Measurements from ENCODE around the gene ZNRF1. TPM values are rescaled to one million over a fixed set of nuclear protein-coding genes. Genes with fewer than 3 reads are reported as not detected.

The ZNRF1 gene
- total and polyA plus RNA-seq, 9 donors, result 15.2 to 47.0 (median 45.2) TPM

DNA sequence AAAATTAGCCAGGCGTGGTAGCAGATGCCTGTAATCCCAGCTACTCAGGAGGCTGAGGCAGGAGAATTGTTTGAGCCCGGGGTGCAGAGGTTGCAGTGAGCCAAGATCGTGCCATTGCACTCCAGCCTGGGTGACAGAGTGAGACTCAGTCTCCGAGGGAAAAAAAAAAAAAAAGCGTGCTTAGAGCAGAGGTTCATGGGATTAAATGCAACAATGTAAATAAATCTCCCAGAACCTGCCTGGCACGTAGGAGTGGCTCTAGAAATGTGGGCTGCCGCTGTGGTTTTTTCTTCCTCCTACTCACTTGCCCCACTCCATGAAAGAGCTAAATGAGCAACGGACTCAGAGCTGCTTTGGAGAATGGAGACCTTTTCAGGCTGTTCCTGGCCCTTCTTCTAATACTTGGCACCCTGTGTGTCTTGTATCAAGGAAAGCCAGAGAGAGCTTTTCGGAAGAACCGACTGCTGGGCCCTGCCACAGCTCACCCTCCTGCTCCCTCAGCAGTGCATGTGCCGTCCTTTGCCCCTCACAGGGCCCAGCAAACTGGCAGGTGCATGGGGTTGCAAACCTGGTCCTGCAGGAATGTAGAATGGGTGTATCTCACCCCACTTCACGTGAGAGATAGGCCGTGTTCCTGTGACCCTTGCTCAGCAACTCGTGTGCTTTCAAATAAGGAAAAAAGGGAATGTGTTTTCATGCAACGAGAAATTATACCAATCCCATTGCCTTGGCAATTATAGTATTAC is 65.8 kb downstream of the ZNRF1 start:
- 80% methylated on average over 1 of the region's 15 CpGs for WGBS (ENCODE audit: insufficient coverage)
- Histone ChIP-seq H3K36me3 (ENCODE audit: control insufficient read depth, insufficient read depth, low read length) (no peaks in the 10 kb centered on the region), H3K4me1 (ENCODE audit: control insufficient read depth, insufficient read depth, low read length) (peaks cover 30% of the 10 kb centered on the region), H3K4me3 (ENCODE audit: low read length) (no peak overlapping the region), H3K27ac (ENCODE audit: low read length) (no peak overlapping the region), H3K9me3 (replicated peaks; ENCODE audit: control insufficient read depth, low read depth, low read length) (no peaks in the 10 kb centered on the region), H3K27me3 (ENCODE audit: control insufficient read depth, insufficient read depth, low read length) (no peaks in the 10 kb centered on the region)
- no peak for DNase-seq

DNA sequence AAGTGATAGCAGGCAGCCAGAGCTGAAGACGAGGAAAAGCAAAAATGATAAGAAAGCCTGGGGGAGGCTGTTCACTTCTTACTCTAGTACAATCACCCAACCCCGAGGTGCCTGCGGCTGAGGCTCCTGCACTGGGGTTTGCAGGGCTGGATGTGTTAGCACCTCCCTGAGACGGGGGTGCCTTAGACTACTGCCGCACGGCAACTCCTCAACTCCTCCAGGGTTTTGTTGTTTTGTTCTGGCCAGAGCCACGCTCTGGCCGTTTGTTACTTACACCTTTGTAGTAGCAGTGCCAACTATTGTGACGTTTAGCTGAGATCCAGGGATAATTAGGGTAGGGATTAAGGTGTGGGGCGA is 66.3 kb downstream of the ZNRF1 start:
- 81% methylated on average over 3 of the region's 10 CpGs for WGBS (ENCODE audit: insufficient coverage)
- H3K4me3 ChIP-seq (ENCODE audit: low read length), result no peak overlapping the region
- H3K4me1 ChIP-seq (ENCODE audit: control insufficient read depth, insufficient read depth, low read length), result peaks cover 35% of the 10 kb centered on the region
- H3K27me3 ChIP-seq (ENCODE audit: control insufficient read depth, insufficient read depth, low read length), result no peaks in the 10 kb centered on the region
- no peaks in the 10 kb centered on the region for H3K36me3 ChIP-seq (ENCODE audit: control insufficient read depth, insufficient read depth, low read length)
- DNase-seq, result no peak
- H3K9me3 ChIP-seq (replicated peaks; ENCODE audit: control insufficient read depth, low read depth, low read length), result no peaks in the 10 kb centered on the region
- no peak overlapping the region for H3K27ac ChIP-seq (ENCODE audit: low read length)

DNA sequence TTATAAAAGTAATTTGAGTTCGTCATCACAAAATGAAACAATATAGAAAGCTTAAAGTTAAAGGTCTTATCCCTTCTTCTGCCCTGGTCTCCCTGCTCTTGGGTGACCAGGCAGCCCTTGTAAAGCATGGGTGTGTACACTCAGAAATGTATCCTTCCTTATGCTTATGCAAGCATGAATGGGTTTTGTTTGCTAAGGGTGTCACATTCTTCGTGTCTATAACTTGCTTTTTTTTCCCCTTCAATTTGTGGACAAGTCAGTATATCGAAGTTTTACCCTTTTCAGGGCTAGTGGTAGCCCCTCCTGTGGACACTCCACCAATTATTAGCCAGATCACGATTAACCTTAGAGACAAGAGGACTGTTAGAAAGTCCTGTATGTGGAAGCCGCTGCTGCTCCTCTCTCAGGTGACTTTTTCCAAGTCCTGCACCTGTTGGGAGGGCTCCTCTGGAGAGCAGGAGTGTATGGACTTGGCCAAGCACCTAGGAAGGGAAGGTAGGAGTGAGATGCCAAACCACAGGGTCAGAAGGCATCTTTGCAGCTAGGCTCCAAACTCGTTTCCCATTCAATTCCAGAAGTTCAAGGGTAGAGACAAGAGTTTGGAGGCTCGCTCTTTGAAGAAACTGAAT is 66.8 kb downstream of the ZNRF1 start:
- Histone ChIP-seq H3K27ac (ENCODE audit: low read length) (no peak overlapping the region), H3K4me3 (ENCODE audit: low read length) (no peak overlapping the region), H3K4me1 (ENCODE audit: control insufficient read depth, insufficient read depth, low read length) (peaks cover 40% of the 10 kb centered on the region), H3K27me3 (ENCODE audit: control insufficient read depth, insufficient read depth, low read length) (no peaks in the 10 kb centered on the region), H3K9me3 (replicated peaks; ENCODE audit: control insufficient read depth, low read depth, low read length) (no peaks in the 10 kb centered on the region), H3K36me3 (ENCODE audit: control insufficient read depth, insufficient read depth, low read length) (no peaks in the 10 kb centered on the region)
- 67% methylated on average over 1 of the region's 7 CpGs for WGBS (ENCODE audit: insufficient coverage)
- no peak for DNase-seq

DNA sequence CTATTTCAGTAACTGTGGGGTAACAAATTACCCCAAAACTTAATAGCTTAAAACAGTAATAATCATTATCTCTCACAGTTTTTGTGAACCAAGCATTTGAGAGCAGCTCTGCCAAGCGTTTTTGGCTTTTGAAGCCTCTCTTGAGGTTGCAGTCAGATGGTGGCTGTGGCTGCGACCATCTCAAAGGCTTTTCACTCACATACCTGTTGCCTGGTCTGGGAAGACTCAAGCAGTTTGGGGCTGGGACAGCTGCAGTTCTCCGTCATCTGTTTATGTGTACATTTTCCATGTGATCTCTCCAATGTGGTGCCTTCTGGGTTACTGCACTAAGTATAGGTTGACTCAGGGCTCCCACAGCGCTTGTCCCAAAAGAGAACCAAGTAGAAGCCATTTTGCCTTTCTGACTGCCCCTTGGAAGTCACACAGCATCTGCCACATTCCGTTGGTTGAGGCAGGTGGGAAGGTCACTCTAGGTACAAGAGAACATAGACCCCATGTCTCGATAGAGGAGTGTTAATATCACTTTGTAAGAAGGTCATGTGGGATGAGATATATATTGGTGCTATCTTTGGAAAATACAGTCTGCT is 68.1 kb downstream of the ZNRF1 start:
- peaks cover 37% of the 10 kb centered on the region for H3K4me1 ChIP-seq (ENCODE audit: control insufficient read depth, insufficient read depth, low read length)
- no peak overlapping the region for H3K27ac ChIP-seq (ENCODE audit: low read length)
- no peaks in the 10 kb centered on the region for H3K36me3 ChIP-seq (ENCODE audit: control insufficient read depth, insufficient read depth, low read length)
- 59% methylated on average over 5 of the region's 6 CpGs for WGBS (ENCODE audit: insufficient coverage)
- H3K4me3 ChIP-seq (ENCODE audit: low read length), result no peak overlapping the region
- DNase-seq, result no peak
- no peaks in the 10 kb centered on the region for H3K9me3 ChIP-seq (replicated peaks; ENCODE audit: control insufficient read depth, low read depth, low read length)
- H3K27me3 ChIP-seq (ENCODE audit: control insufficient read depth, insufficient read depth, low read length), result no peaks in the 10 kb centered on the region

DNA sequence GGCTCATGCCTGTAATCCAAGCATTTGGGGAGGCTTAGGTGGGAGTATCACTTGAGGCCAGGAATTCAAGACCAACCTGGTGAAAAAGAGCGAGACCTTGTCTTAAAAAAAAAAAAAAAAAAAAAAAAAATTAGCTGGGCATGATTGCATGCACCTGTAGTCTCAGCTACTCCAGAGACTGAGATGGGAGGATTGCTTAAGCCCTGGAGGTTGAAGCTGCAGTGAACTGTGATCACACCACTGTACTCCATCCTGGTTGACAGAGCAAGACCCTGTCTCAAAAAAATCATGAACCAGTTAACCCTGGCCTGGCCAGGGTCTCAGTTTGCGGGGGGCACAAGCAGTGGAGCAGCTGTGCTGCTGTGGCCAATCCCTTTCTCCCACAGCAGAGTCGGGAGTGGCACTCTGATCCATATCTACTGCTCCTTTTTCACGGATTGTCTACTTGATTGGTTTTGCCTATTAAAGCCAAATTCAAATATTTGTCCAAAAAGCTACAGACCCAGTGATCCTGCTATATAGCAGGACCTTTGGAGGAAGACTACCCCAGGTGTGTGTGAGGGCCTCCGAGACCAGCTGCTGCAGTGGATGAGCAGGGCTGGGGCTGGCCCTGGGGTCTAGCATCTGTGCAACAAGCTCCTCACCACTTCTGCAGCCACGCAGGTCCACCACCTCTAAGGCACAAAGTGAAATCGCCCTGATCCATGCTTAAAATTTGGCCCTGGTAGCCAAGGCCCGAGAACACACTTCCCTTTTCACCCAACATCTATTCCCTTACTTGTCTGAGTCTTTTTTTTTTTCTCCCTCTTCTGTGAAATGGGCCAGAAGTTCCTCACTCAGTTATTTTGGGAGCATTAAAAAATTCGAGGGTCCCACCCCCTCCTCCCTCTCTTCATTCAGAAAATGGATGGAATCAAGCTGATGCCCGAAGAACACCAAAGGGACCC is 69.5 kb downstream of the ZNRF1 start:
- Histone ChIP-seq H3K9me3 (replicated peaks; ENCODE audit: control insufficient read depth, low read depth, low read length) (no peaks in the 10 kb centered on the region), H3K27me3 (ENCODE audit: control insufficient read depth, insufficient read depth, low read length) (no peaks in the 10 kb centered on the region), H3K27ac (ENCODE audit: low read length) (no peak overlapping the region), H3K36me3 (ENCODE audit: control insufficient read depth, insufficient read depth, low read length) (no peaks in the 10 kb centered on the region), H3K4me3 (ENCODE audit: low read length) (no peak overlapping the region), H3K4me1 (ENCODE audit: control insufficient read depth, insufficient read depth, low read length) (peaks cover 29% of the 10 kb centered on the region)
- no peak for DNase-seq
- 71% methylated on average over 7 of the region's 10 CpGs for WGBS (ENCODE audit: insufficient coverage)

DNA sequence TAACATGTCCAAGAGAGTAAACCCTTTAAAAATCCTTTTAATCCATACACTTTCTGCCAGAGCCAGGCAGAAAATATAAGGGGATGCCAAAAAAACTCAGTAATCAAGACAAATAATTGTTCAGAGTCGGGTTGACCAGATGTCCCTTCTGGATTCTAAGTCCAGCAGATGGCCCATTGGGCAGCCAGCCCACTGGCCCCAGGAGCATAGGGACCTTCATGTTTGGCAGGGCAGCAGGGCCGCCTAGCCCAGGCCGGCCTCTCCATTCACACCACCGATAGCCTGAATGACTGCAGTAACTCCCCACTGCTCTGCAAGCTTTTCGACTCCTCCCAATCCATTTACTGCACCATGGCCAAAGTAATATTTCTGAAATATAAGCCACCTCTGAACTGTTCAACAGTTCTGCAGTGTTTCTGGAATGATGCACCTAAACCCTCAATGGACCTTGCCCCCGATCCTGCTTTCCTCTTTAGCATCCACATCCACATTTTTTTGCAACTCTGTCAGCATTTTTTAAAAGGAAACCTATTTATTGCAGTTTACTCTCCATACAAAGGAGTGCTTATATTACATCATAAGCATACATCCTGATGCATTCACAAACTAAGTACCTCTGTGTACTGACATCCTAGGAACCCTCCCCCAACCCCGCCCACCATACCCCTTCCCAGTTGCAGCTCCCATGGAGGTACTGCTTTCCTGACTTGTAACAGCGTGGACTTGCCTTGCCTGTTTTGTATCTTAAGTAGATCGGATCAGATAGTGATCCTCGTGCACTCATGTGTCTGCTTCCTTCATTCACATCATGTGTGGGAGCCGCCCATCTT is 71.4 kb downstream of the ZNRF1 start:
- no peaks in the 10 kb centered on the region for H3K9me3 ChIP-seq (replicated peaks; ENCODE audit: control insufficient read depth, low read depth, low read length)
- H3K4me3 ChIP-seq (ENCODE audit: low read length), result no peak overlapping the region
- H3K27me3 ChIP-seq (ENCODE audit: control insufficient read depth, insufficient read depth, low read length), result no peaks in the 10 kb centered on the region
- peaks cover 36% of the 10 kb centered on the region for H3K4me1 ChIP-seq (ENCODE audit: control insufficient read depth, insufficient read depth, low read length)
- H3K27ac ChIP-seq (ENCODE audit: low read length), result peak overlapping the region; percentile 55
- DNase-seq, result peak; percentile 88
- 22% methylated on average over 6 of the region's 11 CpGs for WGBS (ENCODE audit: insufficient coverage)
- H3K36me3 ChIP-seq (ENCODE audit: control insufficient read depth, insufficient read depth, low read length), result no peaks in the 10 kb centered on the region

DNA sequence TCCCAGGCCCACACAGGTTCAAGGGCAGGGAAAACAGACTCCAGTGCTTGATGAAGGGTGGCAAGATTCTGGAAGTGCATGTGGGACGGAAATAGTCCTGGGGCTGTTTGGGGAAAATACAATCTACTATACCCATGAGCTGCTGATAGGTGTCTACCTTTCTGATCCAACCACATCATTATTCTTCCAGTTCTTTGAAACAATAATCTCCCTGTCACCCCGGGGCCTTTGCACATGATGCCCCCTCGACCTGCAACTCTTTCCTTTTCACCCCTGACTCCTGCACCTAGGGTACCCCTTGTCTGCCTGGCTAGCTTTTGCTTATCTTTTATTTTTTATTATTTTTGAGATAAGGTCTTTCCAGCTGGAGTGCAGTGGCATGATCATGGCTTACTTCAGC is 72.8 kb downstream of the ZNRF1 start:
- WGBS (ENCODE audit: insufficient coverage), result 100% methylated on average over 1 of the region's 3 CpGs
- no peak overlapping the region for H3K27ac ChIP-seq (ENCODE audit: low read length)
- no peaks in the 10 kb centered on the region for H3K9me3 ChIP-seq (replicated peaks; ENCODE audit: control insufficient read depth, low read depth, low read length)
- H3K4me3 ChIP-seq (ENCODE audit: low read length), result no peak overlapping the region
- peaks cover 41% of the 10 kb centered on the region for H3K4me1 ChIP-seq (ENCODE audit: control insufficient read depth, insufficient read depth, low read length)
- DNase-seq, result no peak
- H3K27me3 ChIP-seq (ENCODE audit: control insufficient read depth, insufficient read depth, low read length), result no peaks in the 10 kb centered on the region
- peaks cover 2% of the 10 kb centered on the region for H3K36me3 ChIP-seq (ENCODE audit: control insufficient read depth, insufficient read depth, low read length)

DNA sequence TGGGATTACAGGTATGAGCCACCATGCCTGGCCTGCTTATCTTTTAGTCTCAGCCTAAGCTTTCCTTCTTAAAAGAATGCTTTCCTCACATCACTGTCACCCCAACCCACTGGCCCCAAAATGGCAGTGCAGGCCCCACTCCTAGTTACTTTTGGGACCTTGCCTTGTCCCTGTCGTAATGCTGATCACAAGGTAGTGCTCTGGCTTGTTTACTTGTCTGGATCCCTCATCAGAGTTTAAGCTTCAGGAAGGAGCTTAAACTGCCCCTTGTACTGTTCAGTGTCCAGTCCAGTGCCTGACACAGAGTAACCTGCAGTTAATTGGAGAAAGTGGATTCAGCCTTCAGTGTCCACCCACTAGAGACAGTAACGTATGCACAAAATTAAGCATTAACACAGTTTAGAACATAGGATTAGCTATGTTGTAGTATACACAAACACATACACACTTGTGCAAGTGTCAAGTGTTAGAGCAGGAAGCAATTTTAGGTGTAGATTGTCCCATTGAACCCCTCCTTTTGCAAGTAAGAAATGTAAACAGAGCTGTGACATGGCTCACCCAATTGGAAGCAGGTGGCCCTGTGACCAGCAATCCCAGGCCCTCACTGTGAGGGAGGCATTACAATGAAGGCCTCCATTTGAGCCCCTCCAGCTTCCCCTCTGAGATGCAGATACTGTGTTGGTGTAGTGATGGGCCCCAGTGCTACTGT is 73.6 kb downstream of the ZNRF1 start:
- Histone ChIP-seq H3K4me1 (ENCODE audit: control insufficient read depth, insufficient read depth, low read length) (peaks cover 38% of the 10 kb centered on the region), H3K9me3 (replicated peaks; ENCODE audit: control insufficient read depth, low read depth, low read length) (no peaks in the 10 kb centered on the region), H3K27ac (ENCODE audit: low read length) (no peak overlapping the region), H3K36me3 (ENCODE audit: control insufficient read depth, insufficient read depth, low read length) (peaks cover 5% of the 10 kb centered on the region), H3K4me3 (ENCODE audit: low read length) (no peak overlapping the region), H3K27me3 (ENCODE audit: control insufficient read depth, insufficient read depth, low read length) (no peaks in the 10 kb centered on the region)
- WGBS (ENCODE audit: insufficient coverage), result 100% methylated on average over 1 of the region's 2 CpGs
- DNase-seq, result no peak

All from muscle of leg (tissue), 11 donors.